GM12891 (cell line): ENCODE data around the gene ARMC8.

Experiments
- PAX5 ChIP-seq: IDR thresholded peaks from 2 replicates; pipeline ENCODE4 v1.6.1; 2011; ENCODE audit warnings: low read length, moderate library complexity, mild to moderate bottlenecking; ENCODE audit not compliant: insufficient read depth, severe bottlenecking
- POLR2A ChIP-seq: IDR thresholded peaks from 2 replicates; pipeline ENCODE4 v1.6.1; 2011; ENCODE audit warnings: low read depth, low read length, control low read depth
- POLR2AphosphoS5 ChIP-seq: IDR thresholded peaks from 2 replicates; pipeline ENCODE4 v1.6.1; 2011; ENCODE audit warnings: low read depth, low read length, control low read depth
- TAF1 ChIP-seq: IDR thresholded peaks from 2 replicates; pipeline ENCODE4 v1.6.1; 2011; ENCODE audit warnings: low read depth, low read length, control low read depth

DNA sequence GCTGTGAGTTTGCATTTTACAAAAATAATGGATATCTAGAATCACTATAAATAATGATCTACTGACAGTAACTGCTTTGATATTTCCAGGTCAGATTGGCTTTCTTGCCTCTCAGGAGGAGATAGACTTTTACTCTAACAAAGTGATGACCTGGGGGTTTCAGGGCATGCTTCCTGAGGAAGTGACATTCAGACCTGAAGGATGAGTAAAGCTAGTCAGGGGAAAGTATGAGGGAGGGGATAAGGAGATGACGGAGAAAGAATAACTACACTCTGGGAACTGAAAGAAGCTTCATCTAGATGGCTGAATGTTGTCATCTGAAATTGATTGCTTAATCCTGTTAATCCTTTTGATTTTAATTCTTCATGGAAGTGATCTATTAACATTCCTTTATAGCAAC, 32.2 kb downstream of the ARMC8 start:
- no peak for TF ChIP-seq POLR2AphosphoS5
- TF ChIP-seq TAF1 = no peak
- no peak for TF ChIP-seq POLR2A
- TF ChIP-seq PAX5 = no peak
